Fibroblast of lung (primary cell): ENCODE measurements around the gene AP3D1.

Source experiments
- EZH2 ChIP-seq: IDR thresholded peaks from 2 replicates; pipeline ENCODE4 v1.5.1; 2012; ENCODE audit warnings: low read length, control low read depth, mild to moderate bottlenecking; ENCODE audit errors: missing control alignments
- TF ChIP-seq, protein P1 (sequence below), 2 donors: IDR thresholded peaks in 1 of 2; conservative IDR thresholded peaks in 1 of 2; 1 replicate in 1 of 2; 2 replicates in 1 of 2; pipeline ENCODE4 v1.5.1; 2011 to 2012; ENCODE audit warnings: low read length in 2 of 2, control low read depth in 1 of 2, inconsistent platforms in 1 of 2, low read depth in 1 of 2, mild to moderate bottlenecking in 1 of 2

GRCh38 chr19:2110822-2111221 is 40.5 kb downstream of the AP3D1 start:
- TF ChIP-seq, protein P1, sequence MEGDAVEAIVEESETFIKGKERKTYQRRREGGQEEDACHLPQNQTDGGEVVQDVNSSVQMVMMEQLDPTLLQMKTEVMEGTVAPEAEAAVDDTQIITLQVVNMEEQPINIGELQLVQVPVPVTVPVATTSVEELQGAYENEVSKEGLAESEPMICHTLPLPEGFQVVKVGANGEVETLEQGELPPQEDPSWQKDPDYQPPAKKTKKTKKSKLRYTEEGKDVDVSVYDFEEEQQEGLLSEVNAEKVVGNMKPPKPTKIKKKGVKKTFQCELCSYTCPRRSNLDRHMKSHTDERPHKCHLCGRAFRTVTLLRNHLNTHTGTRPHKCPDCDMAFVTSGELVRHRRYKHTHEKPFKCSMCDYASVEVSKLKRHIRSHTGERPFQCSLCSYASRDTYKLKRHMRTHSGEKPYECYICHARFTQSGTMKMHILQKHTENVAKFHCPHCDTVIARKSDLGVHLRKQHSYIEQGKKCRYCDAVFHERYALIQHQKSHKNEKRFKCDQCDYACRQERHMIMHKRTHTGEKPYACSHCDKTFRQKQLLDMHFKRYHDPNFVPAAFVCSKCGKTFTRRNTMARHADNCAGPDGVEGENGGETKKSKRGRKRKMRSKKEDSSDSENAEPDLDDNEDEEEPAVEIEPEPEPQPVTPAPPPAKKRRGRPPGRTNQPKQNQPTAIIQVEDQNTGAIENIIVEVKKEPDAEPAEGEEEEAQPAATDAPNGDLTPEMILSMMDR (conservative IDR thresholded peaks at IDR 0.05 in 1 of 2, IDR thresholded peaks at IDR 0.05 in 1 of 2; ENCODE audit: low read depth in 1 of 2, low read length in 2 of 2), result no peak
- TF ChIP-seq EZH2, result no peak
